ENCODE measurements around the gene TRIM17.
A peak's percentile ranks its signal among the peaks of the same experiment; 100 is the strongest.

TRIM17 gene

DNA sequence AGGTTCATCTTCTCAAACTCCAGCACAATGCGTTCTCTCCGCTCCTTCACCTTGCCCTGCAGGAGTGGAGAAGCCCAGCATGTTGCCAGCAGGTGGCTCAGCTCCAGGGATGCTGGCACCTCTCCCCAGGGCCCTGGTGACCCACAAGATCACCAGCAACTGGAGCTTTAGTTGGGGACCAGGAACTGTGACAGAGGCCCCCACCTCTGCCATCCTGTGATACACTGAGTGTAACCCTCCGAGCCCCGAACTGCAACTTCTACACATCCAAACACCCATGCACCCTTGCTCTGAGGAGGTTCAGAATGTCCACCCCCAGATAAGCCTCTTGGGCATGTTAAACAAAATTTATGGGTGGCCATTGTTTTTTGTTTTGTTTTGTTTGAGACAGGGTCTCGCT lies 5.5 kb downstream of the TRIM17 start:
- H3K9me2 ChIP-seq (replicated peaks; ENCODE audit: low read depth, low read length): no peaks in the 10 kb centered on the region
- no peaks in the 10 kb centered on the region for H3K9me3 ChIP-seq (ENCODE audit: insufficient read depth, low read depth, low read length)
- peaks cover 3% of the 10 kb centered on the region for H4K20me1 ChIP-seq (ENCODE audit: insufficient read depth, low read length, poor library complexity, severe bottlenecking)
- H3K4me2 ChIP-seq (ENCODE audit: low read depth, low read length, poor library complexity, severe bottlenecking): no peak overlapping the region
- no peak overlapping the region for H3K9ac ChIP-seq (ENCODE audit: low read depth, low read length, poor library complexity, severe bottlenecking)
- peaks cover 17% of the 10 kb centered on the region for H3K4me1 ChIP-seq (ENCODE audit: insufficient read depth, low read length, poor library complexity, severe bottlenecking)
- H2AFZ ChIP-seq (ENCODE audit: low read length): no peak overlapping the region
- H3K4me3 ChIP-seq (ENCODE audit: low read length, poor library complexity, severe bottlenecking): no peak overlapping the region
- TF ChIP-seq EZH2phosphoT487 (IDR thresholded peaks at IDR 0.05; ENCODE audit: borderline replicate concordance): no peak
- TF ChIP-seq, protein P1, sequence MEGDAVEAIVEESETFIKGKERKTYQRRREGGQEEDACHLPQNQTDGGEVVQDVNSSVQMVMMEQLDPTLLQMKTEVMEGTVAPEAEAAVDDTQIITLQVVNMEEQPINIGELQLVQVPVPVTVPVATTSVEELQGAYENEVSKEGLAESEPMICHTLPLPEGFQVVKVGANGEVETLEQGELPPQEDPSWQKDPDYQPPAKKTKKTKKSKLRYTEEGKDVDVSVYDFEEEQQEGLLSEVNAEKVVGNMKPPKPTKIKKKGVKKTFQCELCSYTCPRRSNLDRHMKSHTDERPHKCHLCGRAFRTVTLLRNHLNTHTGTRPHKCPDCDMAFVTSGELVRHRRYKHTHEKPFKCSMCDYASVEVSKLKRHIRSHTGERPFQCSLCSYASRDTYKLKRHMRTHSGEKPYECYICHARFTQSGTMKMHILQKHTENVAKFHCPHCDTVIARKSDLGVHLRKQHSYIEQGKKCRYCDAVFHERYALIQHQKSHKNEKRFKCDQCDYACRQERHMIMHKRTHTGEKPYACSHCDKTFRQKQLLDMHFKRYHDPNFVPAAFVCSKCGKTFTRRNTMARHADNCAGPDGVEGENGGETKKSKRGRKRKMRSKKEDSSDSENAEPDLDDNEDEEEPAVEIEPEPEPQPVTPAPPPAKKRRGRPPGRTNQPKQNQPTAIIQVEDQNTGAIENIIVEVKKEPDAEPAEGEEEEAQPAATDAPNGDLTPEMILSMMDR (conservative IDR thresholded peaks at IDR 0.05; ENCODE audit: low read length): no peak
- H3K27me3 ChIP-seq (ENCODE audit: insufficient read depth, low read length, poor library complexity, severe bottlenecking): no peaks in the 10 kb centered on the region
- H3F3A ChIP-seq (ENCODE audit: low read depth): no peaks in the 10 kb centered on the region
- peaks cover 17% of the 10 kb centered on the region for H3K79me2 ChIP-seq (ENCODE audit: insufficient read depth, low read length)
- H3K36me3 ChIP-seq (ENCODE audit: insufficient read depth, low read length): no peaks in the 10 kb centered on the region

DNA sequence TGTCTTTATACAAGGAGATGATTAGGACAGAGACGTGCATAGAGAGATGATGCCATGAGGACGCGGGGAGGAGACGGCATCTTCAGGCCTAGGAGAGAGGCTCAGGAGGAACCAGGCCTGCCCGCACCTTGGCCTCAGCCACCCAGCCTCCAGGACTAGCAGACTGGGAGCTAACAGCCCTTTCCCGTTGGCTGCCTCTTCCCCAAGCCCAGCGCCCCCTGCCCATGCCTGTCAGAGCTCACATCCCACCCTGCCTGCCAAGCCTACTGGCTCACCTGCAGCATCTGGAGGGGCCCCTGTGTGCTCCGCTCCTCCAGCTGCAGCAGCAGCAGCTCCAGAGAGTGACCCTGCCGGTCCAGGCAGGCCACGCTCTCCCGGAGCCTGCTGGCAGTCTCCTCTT lies 6.0 kb downstream of the TRIM17 start:
- Histone ChIP-seq H3K9ac (ENCODE audit: low read depth, low read length, poor library complexity, severe bottlenecking) (no peak overlapping the region), H3K9me2 (replicated peaks; ENCODE audit: low read depth, low read length) (no peaks in the 10 kb centered on the region), H4K20me1 (ENCODE audit: insufficient read depth, low read length, poor library complexity, severe bottlenecking) (peaks cover 8% of the 10 kb centered on the region), H3K79me2 (ENCODE audit: insufficient read depth, low read length) (peaks cover 22% of the 10 kb centered on the region), H2AFZ (ENCODE audit: low read length) (no peak overlapping the region), H3F3A (ENCODE audit: low read depth) (no peaks in the 10 kb centered on the region), H3K27me3 (ENCODE audit: insufficient read depth, low read length, poor library complexity, severe bottlenecking) (no peaks in the 10 kb centered on the region), H3K36me3 (ENCODE audit: insufficient read depth, low read length) (no peaks in the 10 kb centered on the region), H3K9me3 (ENCODE audit: insufficient read depth, low read depth, low read length) (no peaks in the 10 kb centered on the region), H3K4me2 (ENCODE audit: low read depth, low read length, poor library complexity, severe bottlenecking) (no peak overlapping the region), H3K4me3 (ENCODE audit: low read length, poor library complexity, severe bottlenecking) (no peak overlapping the region), H3K4me1 (ENCODE audit: insufficient read depth, low read length, poor library complexity, severe bottlenecking) (peaks cover 19% of the 10 kb centered on the region)
- no peak for TF ChIP-seq EZH2phosphoT487 (IDR thresholded peaks at IDR 0.05; ENCODE audit: borderline replicate concordance)
- TF ChIP-seq, protein P1 (conservative IDR thresholded peaks at IDR 0.05; ENCODE audit: low read length): no peak

DNA sequence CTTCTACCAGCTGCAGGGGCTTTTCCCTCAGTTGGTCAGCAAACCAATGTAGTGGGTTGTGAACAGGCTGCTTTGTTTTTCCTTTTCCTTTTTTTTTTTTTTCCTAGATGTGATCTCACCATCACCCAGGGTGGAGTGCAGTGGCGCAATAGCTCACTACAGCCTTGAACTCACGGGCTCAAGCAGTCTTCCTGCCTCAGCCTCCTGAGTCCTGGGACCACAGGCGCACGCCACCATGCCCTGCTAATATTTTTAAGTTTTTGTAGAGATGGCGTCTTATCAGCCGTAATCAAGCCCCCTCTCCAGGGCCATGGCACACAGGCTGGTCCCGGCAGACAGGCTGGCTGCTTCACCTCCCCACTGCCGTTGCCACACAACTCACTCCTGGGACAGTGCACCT lies 6.6 kb downstream of the TRIM17 start:
- no peak overlapping the region for H2AFZ ChIP-seq (ENCODE audit: low read length)
- no peaks in the 10 kb centered on the region for H3K9me3 ChIP-seq (ENCODE audit: insufficient read depth, low read depth, low read length)
- peaks cover 25% of the 10 kb centered on the region for H3K4me1 ChIP-seq (ENCODE audit: insufficient read depth, low read length, poor library complexity, severe bottlenecking)
- no peaks in the 10 kb centered on the region for H3K27me3 ChIP-seq (ENCODE audit: insufficient read depth, low read length, poor library complexity, severe bottlenecking)
- peaks cover 14% of the 10 kb centered on the region for H4K20me1 ChIP-seq (ENCODE audit: insufficient read depth, low read length, poor library complexity, severe bottlenecking)
- no peak overlapping the region for H3K4me3 ChIP-seq (ENCODE audit: low read length, poor library complexity, severe bottlenecking)
- H3K79me2 ChIP-seq (ENCODE audit: insufficient read depth, low read length): peaks cover 28% of the 10 kb centered on the region
- no peak for TF ChIP-seq EZH2phosphoT487 (IDR thresholded peaks at IDR 0.05; ENCODE audit: borderline replicate concordance)
- TF ChIP-seq, protein P1 (conservative IDR thresholded peaks at IDR 0.05; ENCODE audit: low read length): no peak
- no peaks in the 10 kb centered on the region for H3K36me3 ChIP-seq (ENCODE audit: insufficient read depth, low read length)
- H3K9ac ChIP-seq (ENCODE audit: low read depth, low read length, poor library complexity, severe bottlenecking): no peak overlapping the region
- H3K4me2 ChIP-seq (ENCODE audit: low read depth, low read length, poor library complexity, severe bottlenecking): peak overlapping the region; percentile 25
- H3F3A ChIP-seq (ENCODE audit: low read depth): no peaks in the 10 kb centered on the region
- H3K9me2 ChIP-seq (replicated peaks; ENCODE audit: low read depth, low read length): no peaks in the 10 kb centered on the region

All from Loucy (cell line).